ENCODE measurements around the gene USP49. TPM values are rescaled to one million over a fixed set of nuclear protein-coding genes. Genes with fewer than 3 reads are reported as not detected.

Gene USP49
- total RNA-seq, 4 donors from 2014 or later = 2.3 to 7.9 (median 4.0) TPM

- no peaks in the 10 kb centered on the region for H3K9me3 ChIP-seq
- WGBS, 2 donors (ENCODE audit: low coverage in 1 of 2) = 86 to 100% methylated on average over 1 to 2 of the region's 2 CpGs
- no peak for DNase-seq
- in situ Hi-C loops (cut with MboI; ENCODE audit: low pct_ligation_motif_present in 1 of 4, low pct_unique_long_range_greater_than_20kb in 1 of 4, low sequenced_read_pairs in 3 of 4) (loop anchor here in 2 of 4 donors (10.0 to 25.0 kb wide), 2 partner anchors 107 to 275 kb away; partner anchors contain the start of gene MRPS10 (in 1 of the 2)), intact Hi-C loops (cut with DNase I; ENCODE audit: low total_unique reads) (loop anchor here (5.0 kb wide), 1 partner anchor 105 kb away; no protein-coding TSS in a partner anchor)
- H3K4me1 ChIP-seq = peaks cover 28 to 59% (median 43%) of the 10 kb centered on the region in 4 donors
- TF ChIP-seq POLR2A (IDR thresholded peaks at IDR 0.05) (no peak), CTCF (IDR thresholded peaks at IDR 0.05) (no peak), EP300 (IDR thresholded peaks at IDR 0.05; ENCODE audit: low read depth) (no peak), POLR2AphosphoS5 (IDR thresholded peaks at IDR 0.05) (no peak)
- H3K4me3 ChIP-seq = no peak overlapping the region
- H3K27ac ChIP-seq = peak overlapping the region; percentile 28 to 95 (median 89)
- H3K36me3 ChIP-seq = peaks cover 0 to 29% (median 8%) of the 10 kb centered on the region in 4 donors
- no peaks in the 10 kb centered on the region for H3K27me3 ChIP-seq
These were observed 42.3 kb upstream of the USP49 start for GRCh38 chr6:41937472-41937860.

- H3K4me1 ChIP-seq = peaks cover 24 to 54% (median 37%) of the 10 kb centered on the region in 4 donors
- H3K36me3 ChIP-seq = peaks cover 0 to 39% (median 14%) of the 10 kb centered on the region in 4 donors
- no peaks in the 10 kb centered on the region for H3K27me3 ChIP-seq
- peak; percentile 75 to 84 (median 78) for TF ChIP-seq CTCF (IDR thresholded peaks at IDR 0.05)
- TF ChIP-seq POLR2AphosphoS5 (IDR thresholded peaks at IDR 0.05) = no peak
- peak overlapping the region; percentile 6 to 45 (median 26) for H3K27ac ChIP-seq
- intact Hi-C loops (cut with DNase I; ENCODE audit: low total_unique reads) (loop anchor here (5.0 kb wide), 1 partner anchor 106 kb away; no protein-coding TSS in a partner anchor), in situ Hi-C loops (cut with MboI; ENCODE audit: low pct_ligation_motif_present in 1 of 4, low pct_unique_long_range_greater_than_20kb in 1 of 4, low sequenced_read_pairs in 3 of 4) (loop anchor here in 2 of 4 donors (10.0 to 25.0 kb wide), 2 partner anchors 109 to 276 kb away; partner anchors contain the start of gene MRPS10 (in 1 of the 2))
- DNase-seq = peak; percentile 64
- WGBS, 2 donors (ENCODE audit: low coverage in 1 of 2) = 37% methylated on average over 10 of the region's 10 CpGs; no CpG with 5 or more reads in 1 of the 2 donors
- H3K4me3 ChIP-seq = no peak overlapping the region
- H3K9me3 ChIP-seq = no peaks in the 10 kb centered on the region
These were observed 41.1 kb upstream of the USP49 start for GRCh38 chr6:41936073-41936837.

GRCh38 chr6:41935685-41936072 is 40.5 kb upstream of the USP49 start:
- H3K27me3 ChIP-seq = no peaks in the 10 kb centered on the region
- peaks cover 24 to 53% (median 33%) of the 10 kb centered on the region in 4 donors for H3K4me1 ChIP-seq
- DNase-seq = no peak
- in situ Hi-C loops (cut with MboI; ENCODE audit: low pct_ligation_motif_present in 1 of 4, low pct_unique_long_range_greater_than_20kb in 1 of 4, low sequenced_read_pairs in 3 of 4) (loop anchor here in 2 of 4 donors (10.0 to 25.0 kb wide), 2 partner anchors 109 to 277 kb away; partner anchors contain the start of gene MRPS10 (in 1 of the 2)), intact Hi-C loops (cut with DNase I; ENCODE audit: low total_unique reads) (loop anchor here (5.0 kb wide), 1 partner anchor 107 kb away; no protein-coding TSS in a partner anchor)
- H3K9me3 ChIP-seq = no peaks in the 10 kb centered on the region
- WGBS, 2 donors (ENCODE audit: low coverage in 1 of 2) = 64% methylated on average over 8 of the region's 8 CpGs; no CpG with 5 or more reads in 1 of the 2 donors
- H3K36me3 ChIP-seq = peaks cover 0 to 45% (median 15%) of the 10 kb centered on the region in 4 donors
- no peak for TF ChIP-seq CTCF (IDR thresholded peaks at IDR 0.05)
- no peak for TF ChIP-seq POLR2A (IDR thresholded peaks at IDR 0.05)
- no peak for TF ChIP-seq POLR2AphosphoS5 (IDR thresholded peaks at IDR 0.05)
- TF ChIP-seq EP300 (IDR thresholded peaks at IDR 0.05; ENCODE audit: low read depth) = no peak
- H3K4me3 ChIP-seq = no peak overlapping the region
- peak overlapping the region in 2 of 4 donors; percentile 0 to 45 for H3K27ac ChIP-seq

GRCh38 chr6:41935193-41935574 is 40.0 kb upstream of the USP49 start:
- no peak for DNase-seq
- in situ Hi-C loops (cut with MboI; ENCODE audit: low pct_ligation_motif_present in 1 of 4, low pct_unique_long_range_greater_than_20kb in 1 of 4, low sequenced_read_pairs in 3 of 4) = loop anchor here in 2 of 4 donors (10.0 to 25.0 kb wide), 2 partner anchors 110 to 277 kb away; partner anchors contain the start of gene MRPS10 (in 1 of the 2)
- no peak overlapping the region for H3K4me3 ChIP-seq
- no peaks in the 10 kb centered on the region for H3K27me3 ChIP-seq
- TF ChIP-seq EP300 (IDR thresholded peaks at IDR 0.05; ENCODE audit: low read depth) = no peak
- TF ChIP-seq POLR2AphosphoS5 (IDR thresholded peaks at IDR 0.05) = no peak
- TF ChIP-seq POLR2A (IDR thresholded peaks at IDR 0.05) = no peak
- TF ChIP-seq CTCF (IDR thresholded peaks at IDR 0.05) = no peak
- H3K27ac ChIP-seq = no peak overlapping the region
- peaks cover 19 to 48% (median 29%) of the 10 kb centered on the region in 4 donors for H3K4me1 ChIP-seq
- intact Hi-C loops (cut with DNase I; ENCODE audit: low total_unique reads) = loop anchor here (5.0 kb wide), 1 partner anchor 107 kb away; no protein-coding TSS in a partner anchor
- 29 to 33% methylated on average over 1 of the region's 1 CpG for WGBS, 2 donors (ENCODE audit: low coverage in 1 of 2)
- peaks cover 0 to 47% (median 15%) of the 10 kb centered on the region in 4 donors for H3K36me3 ChIP-seq
- no peaks in the 10 kb centered on the region for H3K9me3 ChIP-seq

Data from transverse colon (tissue), 4 donors.